Epithelial cell of esophagus (primary cell): ENCODE measurements around the gene NCOA6.

ENCODE experiments used
- DNase-seq: peaks from one replicate; pipeline ENCODE4 v3.0.0; 2010; ENCODE audit warnings: low read depth
- H3K4me3 ChIP-seq: 2 replicates; pipeline ENCODE4 v1.5.1; 2011; ENCODE audit warnings: mild to moderate bottlenecking, low read length, control low read depth
- TF ChIP-seq, protein P1 (sequence below): IDR thresholded peaks from 2 replicates; pipeline ENCODE4 v1.5.1; 2011; ENCODE audit warnings: low read depth, mild to moderate bottlenecking, low read length, control low read depth, inconsistent platforms; ENCODE audit not compliant: insufficient read depth; ENCODE audit errors: missing control alignments

Gene NCOA6

DNA sequence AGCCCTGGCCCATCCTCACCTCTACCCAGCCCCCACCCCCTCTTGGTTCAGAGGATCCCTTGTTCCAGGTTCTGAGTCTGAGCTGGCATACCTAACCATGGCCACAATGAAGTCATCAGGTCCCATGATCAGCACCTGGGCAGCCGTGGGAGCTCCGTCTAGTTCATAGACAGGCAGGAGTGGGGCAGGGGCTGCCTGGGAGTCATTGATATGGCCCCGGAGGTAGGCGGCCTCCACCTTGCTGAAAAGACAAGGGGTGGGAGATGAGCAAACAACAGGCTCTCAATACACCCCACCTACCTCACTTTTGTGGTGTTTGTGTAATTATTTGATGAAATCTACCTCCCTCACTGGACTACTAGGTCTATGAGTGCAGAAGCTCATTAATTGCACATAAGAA is 26.8 kb upstream of the NCOA6 start:
- no peak overlapping the region for H3K4me3 ChIP-seq
- TF ChIP-seq, protein P1, sequence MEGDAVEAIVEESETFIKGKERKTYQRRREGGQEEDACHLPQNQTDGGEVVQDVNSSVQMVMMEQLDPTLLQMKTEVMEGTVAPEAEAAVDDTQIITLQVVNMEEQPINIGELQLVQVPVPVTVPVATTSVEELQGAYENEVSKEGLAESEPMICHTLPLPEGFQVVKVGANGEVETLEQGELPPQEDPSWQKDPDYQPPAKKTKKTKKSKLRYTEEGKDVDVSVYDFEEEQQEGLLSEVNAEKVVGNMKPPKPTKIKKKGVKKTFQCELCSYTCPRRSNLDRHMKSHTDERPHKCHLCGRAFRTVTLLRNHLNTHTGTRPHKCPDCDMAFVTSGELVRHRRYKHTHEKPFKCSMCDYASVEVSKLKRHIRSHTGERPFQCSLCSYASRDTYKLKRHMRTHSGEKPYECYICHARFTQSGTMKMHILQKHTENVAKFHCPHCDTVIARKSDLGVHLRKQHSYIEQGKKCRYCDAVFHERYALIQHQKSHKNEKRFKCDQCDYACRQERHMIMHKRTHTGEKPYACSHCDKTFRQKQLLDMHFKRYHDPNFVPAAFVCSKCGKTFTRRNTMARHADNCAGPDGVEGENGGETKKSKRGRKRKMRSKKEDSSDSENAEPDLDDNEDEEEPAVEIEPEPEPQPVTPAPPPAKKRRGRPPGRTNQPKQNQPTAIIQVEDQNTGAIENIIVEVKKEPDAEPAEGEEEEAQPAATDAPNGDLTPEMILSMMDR = no peak
- DNase-seq = no peak

DNA sequence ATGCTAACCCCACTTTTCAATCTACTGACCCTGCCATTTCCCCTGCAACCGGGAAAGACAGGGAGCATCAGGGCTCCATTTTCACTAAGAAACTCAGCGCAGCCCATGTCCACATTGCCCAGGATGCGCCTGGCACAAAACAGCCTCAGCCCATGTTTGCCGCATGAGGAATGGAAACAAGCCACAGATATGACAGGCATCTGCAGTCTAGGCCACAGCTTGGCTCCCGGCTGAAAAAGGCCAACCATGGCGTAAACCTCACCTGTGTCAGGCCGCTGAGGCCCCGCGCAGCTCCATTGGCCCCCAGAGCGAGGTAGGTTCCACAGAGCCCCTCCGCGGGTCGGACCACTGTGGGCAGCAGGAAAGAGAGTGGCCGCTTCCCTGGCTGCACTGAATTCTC is 25.5 kb upstream of the NCOA6 start:
- TF ChIP-seq, protein P1 = no peak
- DNase-seq = no peak

DNA sequence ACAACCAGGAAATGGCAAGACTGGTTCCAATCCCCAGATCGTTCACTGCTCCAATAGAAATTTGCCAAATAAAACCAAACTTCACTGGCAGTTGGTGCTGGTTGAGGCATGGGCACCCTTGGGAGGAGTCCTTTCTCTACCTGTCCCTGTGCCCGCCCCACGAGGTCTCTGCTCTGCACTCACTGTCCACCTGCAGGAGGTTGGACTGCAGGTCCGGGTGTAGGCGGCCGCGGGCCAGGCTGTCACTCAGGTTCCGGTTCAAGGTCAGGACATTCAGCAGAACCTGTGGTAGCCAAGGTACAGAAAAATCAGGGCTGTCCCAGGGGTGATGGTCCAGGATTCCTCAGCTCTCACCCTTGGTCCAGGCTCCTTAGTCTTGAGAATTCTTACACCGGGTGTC is 24.3 kb upstream of the NCOA6 start:
- TF ChIP-seq, protein P1 = no peak
- no peak for DNase-seq

More for the DNA sequence above, 25.5 kb upstream of the NCOA6 start:
- H3K4me3 ChIP-seq = no peak overlapping the region

DNA sequence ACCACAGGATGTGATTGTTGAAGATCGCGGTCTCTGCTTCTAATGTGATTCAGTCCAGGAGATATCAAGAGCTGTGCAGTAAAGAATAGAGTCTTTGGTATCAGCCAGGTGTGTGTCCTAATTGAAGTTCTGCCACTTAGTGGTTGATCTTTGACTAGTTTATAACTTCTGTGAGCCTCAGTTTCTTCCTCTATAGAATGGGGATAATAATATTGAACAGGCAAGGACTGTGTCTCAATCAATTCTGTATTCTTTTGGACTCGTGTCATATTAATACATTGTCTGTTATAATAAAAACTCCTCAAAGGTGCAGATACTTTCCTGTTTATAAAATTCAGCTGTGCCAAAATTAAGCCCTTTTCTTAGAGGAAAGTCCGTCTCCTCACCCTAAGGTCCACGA is 23.1 kb upstream of the NCOA6 start:
- TF ChIP-seq, protein P1 = no peak
- no peak for DNase-seq
- no peak overlapping the region for H3K4me3 ChIP-seq

More for the DNA sequence above, 24.3 kb upstream of the NCOA6 start:
- H3K4me3 ChIP-seq = no peak overlapping the region

DNA sequence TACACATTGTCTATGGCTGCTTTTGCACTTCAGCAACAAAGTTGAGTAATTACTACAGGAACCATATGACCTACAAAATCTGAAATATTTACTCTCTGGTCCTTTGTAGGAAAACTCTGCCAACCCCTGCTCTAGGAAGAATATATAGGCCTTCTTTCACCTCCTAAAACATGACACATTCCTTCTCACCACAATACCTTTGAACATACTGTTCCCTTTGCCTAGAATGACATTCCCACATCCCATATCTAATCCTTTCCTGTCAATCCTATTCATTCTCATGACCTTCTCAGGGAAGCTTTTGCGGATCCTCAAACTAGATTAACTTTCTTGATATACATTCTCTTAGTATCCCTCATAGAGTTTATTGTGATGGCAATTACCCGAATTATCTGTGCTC is 18.0 kb upstream of the NCOA6 start:
- H3K4me3 ChIP-seq = no peak overlapping the region
- TF ChIP-seq, protein P1 = no peak
- no peak for DNase-seq

DNA sequence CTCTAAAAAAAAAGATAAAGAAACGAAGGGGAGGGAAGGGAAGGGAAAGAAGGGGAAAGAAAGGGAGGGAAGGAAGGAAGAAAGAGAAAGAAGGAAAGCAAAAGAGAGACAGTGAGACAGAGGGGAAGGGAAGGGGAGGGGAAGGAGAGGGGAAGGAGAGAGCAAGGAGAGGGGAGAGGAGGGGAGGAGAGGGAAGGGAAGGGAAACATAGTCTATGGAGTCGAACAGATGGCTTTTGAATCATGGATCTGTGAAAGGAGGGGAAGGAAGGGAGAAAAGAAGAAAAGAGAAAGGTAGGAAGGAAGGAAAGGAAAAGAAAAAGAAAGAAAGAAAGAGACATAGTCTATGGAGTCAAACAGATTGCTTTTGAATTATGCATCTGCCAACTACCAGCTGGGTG is 16.7 kb upstream of the NCOA6 start:
- TF ChIP-seq, protein P1 = no peak
- no peak overlapping the region for H3K4me3 ChIP-seq
- no peak for DNase-seq

DNA sequence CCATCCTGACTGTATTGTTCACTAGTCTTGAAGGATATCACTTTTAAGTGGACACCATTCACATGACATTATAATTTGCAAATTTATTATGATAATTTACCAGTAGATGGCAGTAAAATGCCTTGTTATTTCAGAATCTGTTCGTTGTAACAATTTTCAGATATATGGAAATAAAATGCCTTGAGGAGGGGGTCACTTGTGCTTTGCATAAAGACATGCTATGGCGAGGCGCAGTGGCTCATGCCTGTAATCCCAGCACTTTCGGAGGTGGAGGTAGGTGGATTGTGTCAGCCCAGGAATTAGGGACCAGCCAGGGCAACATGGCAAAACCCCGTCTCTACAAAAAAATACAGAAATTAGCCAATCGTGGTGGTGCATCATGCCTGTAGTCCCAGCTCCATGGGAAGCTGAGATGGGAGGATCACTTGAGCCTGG is 9.0 kb upstream of the NCOA6 start:
- peak; percentile 47 for DNase-seq
- TF ChIP-seq, protein P1 = peak; percentile 0
- no peak overlapping the region for H3K4me3 ChIP-seq
